ENCODE results near the gene SLC16A12. TPM values are rescaled to one million over a fixed set of nuclear protein-coding genes. Genes with fewer than 3 reads are reported as not detected.

SLC16A12 gene
- total and polyA plus RNA-seq, 2 of the 4 experiments (the other 2 are of a cell fraction), result 1.4 to 1.6 TPM

DNA sequence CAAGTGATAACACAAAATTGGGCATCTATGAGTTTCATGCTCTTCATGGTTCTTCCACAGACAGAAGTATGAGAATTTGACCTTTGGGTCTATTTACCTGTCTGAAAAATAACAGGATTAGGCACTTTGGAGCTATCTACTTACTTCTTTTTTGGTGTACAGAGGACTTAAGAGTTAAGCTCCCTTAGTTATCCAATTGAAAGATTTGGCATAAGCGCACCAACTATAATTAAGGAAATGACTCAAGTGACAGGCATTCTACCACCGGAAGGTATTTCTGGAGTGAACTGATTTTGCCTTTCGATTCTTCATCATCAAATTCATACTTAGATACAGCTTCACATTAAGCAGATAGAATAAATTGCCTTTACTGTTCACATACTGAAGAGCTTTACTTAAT lies 77.1 kb downstream of the SLC16A12 start:
- Histone ChIP-seq H3K4me2 (ENCODE audit: low read depth, low read length) (peak overlapping the region; percentile 75), H3K27ac (ENCODE audit: insufficient read depth, low read length) (peak overlapping the region; percentile 78; the same call in 1 of the 2 replicates), H3K4ac (ENCODE audit: low read depth, low read length) (peak overlapping the region; percentile 69), H4K8ac (ENCODE audit: low read depth in 2 of 2, low read length in 2 of 2) (peak overlapping the region; percentile 26 to 85; a peak in 3 of 4 replicates), H4K91ac (ENCODE audit: insufficient read depth, low read depth, low read length) (peak overlapping the region; percentile 76), H3K18ac (ENCODE audit: low read depth, low read length) (peak overlapping the region; percentile 89; the same call in 1 of the 2 replicates), H3K9ac (ENCODE audit: low read depth, low read length) (no peak overlapping the region), H3K36me3 (ENCODE audit: control insufficient read depth, insufficient read depth, low read length) (no peaks in the 10 kb centered on the region), H3K4me1 (ENCODE audit: control insufficient read depth, insufficient read depth, low read length) (peaks cover 6% of the 10 kb centered on the region; the same call in 1 of the 2 replicates), H2BK20ac (ENCODE audit: low read depth, low read length) (peak overlapping the region; percentile 87), H4K5ac (ENCODE audit: low read depth, low read length) (peak overlapping the region; percentile 74), H2AK5ac (ENCODE audit: low read depth, low read length) (peak overlapping the region; percentile 50; the same call in 1 of the 2 replicates), H3K9me1 (ENCODE audit: insufficient read depth, low read length) (no peaks in the 10 kb centered on the region), H3K9me3 (ENCODE audit: control insufficient read depth, insufficient read depth, low read length) (no peaks in the 10 kb centered on the region), H3K27me3 (ENCODE audit: control insufficient read depth, insufficient read depth, low read length) (no peaks in the 10 kb centered on the region), H2BK120ac (ENCODE audit: low read depth, low read length) (peak overlapping the region; percentile 87), H3K79me1 (ENCODE audit: low read depth in 1 of 2, low read length in 2 of 2) (no peaks in the 10 kb centered on the region), H3K23ac (ENCODE audit: low read depth, low read length) (peak overlapping the region; percentile 41; the same call in 1 of the 2 replicates), H2BK15ac (ENCODE audit: low read depth, low read length) (peak overlapping the region; percentile 92), H3K4me3 (ENCODE audit: insufficient read depth, low read depth, low read length) (no peak overlapping the region), H3K14ac (replicated peaks; ENCODE audit: low read depth, low read length) (peak overlapping the region; percentile 39), H2AFZ (replicated peaks; ENCODE audit: low read length, poor library complexity) (no peak overlapping the region), H3K56ac (ENCODE audit: extremely low read depth, insufficient read depth, low read length) (peak overlapping the region; percentile 82), H2AK9ac (replicated peaks; ENCODE audit: low read depth, low read length, poor library complexity) (no peak overlapping the region), H4K20me1 (ENCODE audit: insufficient read depth, low read length) (no peaks in the 10 kb centered on the region), H2BK5ac (ENCODE audit: low read depth, low read length, poor library complexity, severe bottlenecking) (peak overlapping the region; percentile 92)
- in situ Hi-C loops (cut with MboI; ENCODE audit: low sequenced_read_pairs) (no loop called here), intact Hi-C loops (cut with micrococcal nuclease) (no loop called here), dilution Hi-C loops (cut with HindIII; ENCODE audit: low sequenced_read_pairs, unreplicated experiment) (no loop called here)
- POLR2A ChIA-PET (ENCODE audit: unreplicated experiment), result no interaction called here
- TF ChIP-seq CHD1 (IDR thresholded peaks at IDR 0.05; ENCODE audit: low read depth, low read length), result no peak
- no peak for TF ChIP-seq RAD21 (IDR thresholded peaks at IDR 0.05; ENCODE audit: low read length)
- no peak for TF ChIP-seq MAZ (IDR thresholded peaks at IDR 0.05; ENCODE audit: borderline replicate concordance, low read depth, low read length)
- no peak for TF ChIP-seq MXI1 (IDR thresholded peaks at IDR 0.05; ENCODE audit: borderline replicate concordance, low read depth, low read length)
- TF ChIP-seq, protein P1, sequence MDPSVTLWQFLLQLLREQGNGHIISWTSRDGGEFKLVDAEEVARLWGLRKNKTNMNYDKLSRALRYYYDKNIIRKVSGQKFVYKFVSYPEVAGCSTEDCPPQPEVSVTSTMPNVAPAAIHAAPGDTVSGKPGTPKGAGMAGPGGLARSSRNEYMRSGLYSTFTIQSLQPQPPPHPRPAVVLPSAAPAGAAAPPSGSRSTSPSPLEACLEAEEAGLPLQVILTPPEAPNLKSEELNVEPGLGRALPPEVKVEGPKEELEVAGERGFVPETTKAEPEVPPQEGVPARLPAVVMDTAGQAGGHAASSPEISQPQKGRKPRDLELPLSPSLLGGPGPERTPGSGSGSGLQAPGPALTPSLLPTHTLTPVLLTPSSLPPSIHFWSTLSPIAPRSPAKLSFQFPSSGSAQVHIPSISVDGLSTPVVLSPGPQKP (IDR thresholded peaks at IDR 0.05; ENCODE audit: borderline replicate concordance, low read depth, low read length), result no peak
- no peak for TF ChIP-seq RFX5 (IDR thresholded peaks at IDR 0.05; ENCODE audit: low read depth, low read length)
- TF ChIP-seq FOS (IDR thresholded peaks at IDR 0.05; ENCODE audit: low read depth, low read length), result no peak
- TF ChIP-seq, protein P2, sequence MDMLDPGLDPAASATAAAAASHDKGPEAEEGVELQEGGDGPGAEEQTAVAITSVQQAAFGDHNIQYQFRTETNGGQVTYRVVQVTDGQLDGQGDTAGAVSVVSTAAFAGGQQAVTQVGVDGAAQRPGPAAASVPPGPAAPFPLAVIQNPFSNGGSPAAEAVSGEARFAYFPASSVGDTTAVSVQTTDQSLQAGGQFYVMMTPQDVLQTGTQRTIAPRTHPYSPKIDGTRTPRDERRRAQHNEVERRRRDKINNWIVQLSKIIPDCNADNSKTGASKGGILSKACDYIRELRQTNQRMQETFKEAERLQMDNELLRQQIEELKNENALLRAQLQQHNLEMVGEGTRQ (IDR thresholded peaks at IDR 0.05; ENCODE audit: low read depth, low read length), result no peak
- no peak for TF ChIP-seq MAFK (IDR thresholded peaks at IDR 0.05; ENCODE audit: low read depth, low read length)
- no peak for TF ChIP-seq CEBPB (IDR thresholded peaks at IDR 0.05; ENCODE audit: low read depth, low read length)
- TF ChIP-seq RCOR1 (IDR thresholded peaks at IDR 0.05; ENCODE audit: insufficient replicate concordance, low read length), result no peak
- TF ChIP-seq POLR2A (IDR thresholded peaks at IDR 0.05; ENCODE audit: low read depth, low read length), result no peak
- TF ChIP-seq, protein P3, sequence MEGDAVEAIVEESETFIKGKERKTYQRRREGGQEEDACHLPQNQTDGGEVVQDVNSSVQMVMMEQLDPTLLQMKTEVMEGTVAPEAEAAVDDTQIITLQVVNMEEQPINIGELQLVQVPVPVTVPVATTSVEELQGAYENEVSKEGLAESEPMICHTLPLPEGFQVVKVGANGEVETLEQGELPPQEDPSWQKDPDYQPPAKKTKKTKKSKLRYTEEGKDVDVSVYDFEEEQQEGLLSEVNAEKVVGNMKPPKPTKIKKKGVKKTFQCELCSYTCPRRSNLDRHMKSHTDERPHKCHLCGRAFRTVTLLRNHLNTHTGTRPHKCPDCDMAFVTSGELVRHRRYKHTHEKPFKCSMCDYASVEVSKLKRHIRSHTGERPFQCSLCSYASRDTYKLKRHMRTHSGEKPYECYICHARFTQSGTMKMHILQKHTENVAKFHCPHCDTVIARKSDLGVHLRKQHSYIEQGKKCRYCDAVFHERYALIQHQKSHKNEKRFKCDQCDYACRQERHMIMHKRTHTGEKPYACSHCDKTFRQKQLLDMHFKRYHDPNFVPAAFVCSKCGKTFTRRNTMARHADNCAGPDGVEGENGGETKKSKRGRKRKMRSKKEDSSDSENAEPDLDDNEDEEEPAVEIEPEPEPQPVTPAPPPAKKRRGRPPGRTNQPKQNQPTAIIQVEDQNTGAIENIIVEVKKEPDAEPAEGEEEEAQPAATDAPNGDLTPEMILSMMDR (conservative IDR thresholded peaks at IDR 0.05; ENCODE audit: low read depth, low read length), result no peak
- no peak for TF ChIP-seq NFE2L2 (IDR thresholded peaks at IDR 0.05; ENCODE audit: low read depth, low read length)
- TF ChIP-seq SMC3 (IDR thresholded peaks at IDR 0.05; ENCODE audit: low read depth, low read length), result no peak
- no peak for TF ChIP-seq BHLHE40 (IDR thresholded peaks at IDR 0.05; ENCODE audit: low read depth, low read length)
- ATAC-seq (ENCODE audit: low read depth), result peak; percentile 75
- no TSS peak for BruUV-seq (replicated peaks)
- no CpG with 5 or more reads among the region's 3 CpGs for WGBS, 2 experiments (ENCODE audit: extremely low coverage in 2 of 2, insufficient read length in 1 of 2)
- CTCF ChIA-PET, result no interaction called here
- peak; percentile 79 for DNase-seq

All from IMR-90 (cell line).